HG03378 (cell line): ENCODE data around the gene SLC66A3.
A peak's percentile ranks its signal among the peaks of the same experiment; 100 is the strongest.
"Not testable (repeated sequence)": the region's sequence is repeated elsewhere in the genome, so short reads cannot be mapped to it uniquely, and the experiment has no call there.

Source experiments
- ATAC-seq: cut with Tn5 transposase; IDR thresholded peaks from one replicate; pipeline ENCODE4 v1.9.1; 2021; ENCODE audit warnings: mild to moderate bottlenecking, moderate library complexity; ENCODE audit not compliant: unreplicated experiment

Gene SLC66A3

GRCh38 chr2:11161747-11162146, 6.5 kb downstream of the SLC66A3 start:
- no peak for ATAC-seq

GRCh38 chr2:11163439-11164317, 8.4 kb downstream of the SLC66A3 start:
- no peak for ATAC-seq

GRCh38 chr2:11165046-11165445, 9.8 kb downstream of the SLC66A3 start:
- ATAC-seq: not testable (repeated sequence)

- no peak for ATAC-seq
These were observed 11.2 kb downstream of the SLC66A3 start for GRCh38 chr2:11166476-11166875.

GRCh38 chr2:11168488-11168887, 13.2 kb downstream of the SLC66A3 start:
- ATAC-seq: no peak

GRCh38 chr2:11169333-11169732, 14.1 kb downstream of the SLC66A3 start:
- no peak for ATAC-seq

GRCh38 chr2:11174222-11174621, 19.0 kb downstream of the SLC66A3 start:
- no peak for ATAC-seq

GRCh38 chr2:11175293-11175795, 20.1 kb downstream of the SLC66A3 start:
- no peak for ATAC-seq

- no peak for ATAC-seq
These were observed 22.8 kb downstream of the SLC66A3 start for GRCh38 chr2:11177871-11178690.

- no peak for ATAC-seq
These were observed 23.9 kb downstream of the SLC66A3 start for GRCh38 chr2:11179196-11179595.

- no peak for ATAC-seq
These were observed 24.6 kb downstream of the SLC66A3 start for GRCh38 chr2:11179899-11180298.

- no peak for ATAC-seq
These were observed 25.4 kb downstream of the SLC66A3 start for GRCh38 chr2:11180653-11181052.

- ATAC-seq: no peak
These were observed 27.7 kb downstream of the SLC66A3 start for GRCh38 chr2:11182951-11183350.

GRCh38 chr2:11186145-11186544, 30.9 kb downstream of the SLC66A3 start:
- no peak for ATAC-seq

- ATAC-seq: no peak
These were observed 31.9 kb downstream of the SLC66A3 start for GRCh38 chr2:11187083-11187619.

- no peak for ATAC-seq
These were observed 32.5 kb downstream of the SLC66A3 start for GRCh38 chr2:11187731-11188130.

GRCh38 chr2:11196246-11196645, 41.0 kb downstream of the SLC66A3 start:
- no peak for ATAC-seq

- no peak for ATAC-seq
These were observed 45.4 kb downstream of the SLC66A3 start for GRCh38 chr2:11200651-11201050.

- ATAC-seq: no peak
These were observed 46.7 kb downstream of the SLC66A3 start for GRCh38 chr2:11201969-11202368.

- peak; percentile 93 for ATAC-seq
These were observed 48.2 kb downstream of the SLC66A3 start for GRCh38 chr2:11203480-11203879.

GRCh38 chr2:11208083-11208482, 52.8 kb downstream of the SLC66A3 start:
- ATAC-seq: no peak
